Activated T-helper 17 cell treated with anti-CD3 and anti-CD28 coated beads, Interleukin-2, amount 50 U/mL, for 72 hours (primary cell): ENCODE results near the gene ZNF182. TPM values are rescaled to one million over a fixed set of nuclear protein-coding genes. Genes with fewer than 3 reads are reported as not detected.
"Not testable (repeated sequence)": the region's sequence is repeated elsewhere in the genome, so short reads cannot be mapped to it uniquely, and the experiment has no call there.

ENCODE experiments used
- ATAC-seq: fragments of 150-1000 bp; cut with Tn5 transposase; replicated peaks from 2 replicates; pipeline ENCODE4 v1.10.0; 2021; ENCODE audit warnings: mild to moderate bottlenecking, moderate library complexity
- H3K27ac Mint-ChIP-seq: one replicate; pipeline ENCODE4 v1.8.0; 2022; ENCODE audit warnings: mixed read lengths
- H3K27me3 Mint-ChIP-seq: one replicate; pipeline ENCODE4 v1.8.0; 2022; ENCODE audit warnings: mixed read lengths
- H3K36me3 Mint-ChIP-seq: one replicate; pipeline ENCODE4 v1.8.0; 2022; ENCODE audit warnings: low read depth, mild to moderate bottlenecking, mixed read lengths
- H3K4me1 Mint-ChIP-seq: one replicate; pipeline ENCODE4 v1.8.0; 2022; ENCODE audit warnings: mixed read lengths
- H3K4me3 Mint-ChIP-seq: one replicate; pipeline ENCODE4 v1.8.0; 2022; ENCODE audit warnings: mild to moderate bottlenecking, mixed read lengths
- H3K9me3 Mint-ChIP-seq: one replicate; pipeline ENCODE4 v1.8.0; 2022; ENCODE audit warnings: mixed read lengths
- total RNA-seq, 2 donors: library from RNA; stranded (reverse); gene quantifications; one replicate each; pipeline ENCODE4 v1.2.3, GENCODE V29; 2022

The ZNF182 gene
- total RNA-seq, 2 donors from 2014 or later: 5.8 to 10.1 TPM

DNA sequence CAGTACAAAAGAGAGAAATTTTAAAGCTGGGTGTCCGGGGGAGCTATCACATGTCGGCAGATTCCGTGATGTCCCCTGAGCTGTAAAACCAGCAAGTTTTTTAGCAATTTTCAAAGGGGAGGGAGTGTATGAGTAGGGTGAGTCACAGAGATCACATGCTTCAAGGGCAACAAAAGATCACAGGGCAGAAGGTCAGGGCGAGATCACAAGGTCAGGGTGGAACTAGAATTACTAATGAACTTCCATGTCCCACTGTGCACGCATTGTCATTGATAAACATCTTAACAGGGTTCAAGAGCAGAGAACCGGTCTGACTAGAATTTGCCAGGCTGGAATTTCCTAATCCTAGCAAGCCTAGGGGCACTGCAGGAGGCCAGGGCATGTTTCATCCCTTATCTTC is 42.0 kb downstream of the ZNF182 start:
- not testable (repeated sequence) for H3K27ac Mint-ChIP-seq, ATAC-seq, H3K9me3 Mint-ChIP-seq, H3K27me3 Mint-ChIP-seq, H3K4me3 Mint-ChIP-seq, H3K36me3 Mint-ChIP-seq, H3K4me1 Mint-ChIP-seq

DNA sequence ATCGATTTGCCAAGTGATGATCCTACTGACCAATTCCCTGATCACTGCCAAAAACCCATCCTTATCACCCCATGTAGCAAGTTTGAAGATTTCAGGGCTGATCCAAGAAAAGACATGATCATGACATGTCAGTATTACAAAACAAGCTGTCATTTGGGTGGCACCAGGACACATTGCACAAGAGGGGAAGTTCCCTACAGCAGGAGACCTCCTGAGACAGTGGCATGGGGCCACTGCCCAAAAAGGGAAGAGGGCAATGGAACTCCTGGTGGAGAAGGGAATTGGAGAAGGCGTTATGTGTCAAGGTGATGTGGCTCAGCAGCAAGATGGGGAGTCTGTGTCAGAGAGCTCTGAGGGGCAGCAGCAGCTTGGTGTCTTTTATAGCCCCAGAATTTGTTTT is 43.4 kb downstream of the ZNF182 start:
- ATAC-seq: no peak
- H3K4me3 Mint-ChIP-seq: no peak overlapping the region
- peaks cover 4% of the 10 kb centered on the region for H3K9me3 Mint-ChIP-seq
- H3K27ac Mint-ChIP-seq: no peak overlapping the region
- no peaks in the 10 kb centered on the region for H3K27me3 Mint-ChIP-seq
- no peaks in the 10 kb centered on the region for H3K36me3 Mint-ChIP-seq
- no peaks in the 10 kb centered on the region for H3K4me1 Mint-ChIP-seq

DNA sequence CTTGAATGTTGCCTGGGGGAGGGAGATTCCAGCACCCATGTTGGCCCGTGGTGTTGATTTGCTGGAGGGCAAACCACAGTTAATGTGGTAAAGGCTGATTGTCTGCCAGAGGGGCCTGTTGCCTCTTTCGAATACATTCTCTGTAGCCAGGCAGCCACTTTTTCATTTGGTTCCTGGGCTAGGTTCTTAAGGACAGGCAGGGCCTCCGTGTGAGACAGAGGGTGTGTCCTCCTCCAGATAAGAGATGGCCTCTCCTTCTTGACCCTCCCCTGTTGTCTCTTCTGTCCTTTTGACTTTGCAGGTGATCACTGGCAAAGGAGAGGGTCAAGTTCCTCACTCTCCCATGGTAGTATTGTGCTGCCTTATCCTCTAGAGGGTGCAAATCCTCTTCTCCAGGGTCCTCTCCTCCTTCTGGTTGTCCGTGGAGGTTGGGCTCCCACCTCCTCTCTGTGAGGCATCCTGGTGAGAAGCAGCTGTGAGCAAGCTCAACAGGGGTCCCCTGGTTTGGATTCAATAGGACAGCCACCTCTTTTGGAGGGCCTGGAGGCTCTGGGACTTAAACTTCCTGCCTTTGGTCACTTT is 44.9 kb downstream of the ZNF182 start:
- Mint-ChIP-seq H3K27me3 (no peaks in the 10 kb centered on the region), H3K36me3 (no peaks in the 10 kb centered on the region), H3K4me3 (no peak overlapping the region), H3K27ac (no peak overlapping the region), H3K9me3 (no peaks in the 10 kb centered on the region), H3K4me1 (no peaks in the 10 kb centered on the region)
- peak; percentile 53 for ATAC-seq

GRCh38 chrX:47958206-47958605 is 45.6 kb downstream of the ZNF182 start:
- not testable (repeated sequence) for H3K27ac Mint-ChIP-seq, H3K36me3 Mint-ChIP-seq, ATAC-seq, H3K4me3 Mint-ChIP-seq, H3K27me3 Mint-ChIP-seq, H3K4me1 Mint-ChIP-seq, H3K9me3 Mint-ChIP-seq

DNA sequence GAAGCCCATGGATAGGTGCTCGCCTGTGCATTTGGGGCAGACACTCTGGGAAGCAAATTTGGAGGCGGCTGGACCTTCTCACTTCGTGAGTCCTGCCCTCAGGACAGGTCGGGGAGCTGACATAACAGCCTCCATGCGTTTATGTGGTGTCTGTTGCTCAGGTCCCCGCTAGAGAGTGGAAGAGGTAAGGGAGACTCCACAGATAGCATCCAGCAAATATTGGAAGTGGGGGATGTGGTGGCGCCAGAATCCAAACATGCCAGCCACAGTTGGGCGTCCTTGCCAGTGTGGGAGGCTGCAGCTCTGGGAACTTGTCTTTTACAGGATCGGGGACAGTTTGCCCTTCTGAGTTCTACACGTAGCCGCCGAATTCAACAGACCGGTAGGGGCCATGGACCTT is 47.8 kb downstream of the ZNF182 start:
- Mint-ChIP-seq H3K9me3 (no peaks in the 10 kb centered on the region), H3K27ac (no peak overlapping the region), H3K27me3 (no peaks in the 10 kb centered on the region), H3K4me1 (no peaks in the 10 kb centered on the region), H3K4me3 (no peak overlapping the region), H3K36me3 (no peaks in the 10 kb centered on the region)
- ATAC-seq: no peak

DNA sequence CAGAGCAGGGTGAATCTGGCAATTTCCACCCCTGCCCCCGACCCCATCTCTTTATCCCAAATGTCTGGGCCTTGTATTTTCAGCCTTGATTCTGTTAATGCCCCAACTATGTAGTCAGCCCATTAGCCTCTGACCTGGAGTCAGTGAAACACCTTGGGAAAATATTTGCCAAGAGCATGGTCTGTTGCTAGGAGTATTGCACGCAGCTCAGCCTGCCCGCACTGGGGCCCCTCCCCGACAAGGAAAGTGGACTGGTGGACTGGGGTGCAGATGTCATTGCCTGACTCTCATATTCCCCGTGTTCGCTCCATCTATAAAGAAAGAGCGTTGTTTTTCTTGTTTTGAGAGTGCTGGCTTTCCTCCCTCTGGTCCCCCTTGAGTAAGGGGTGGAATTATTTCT is 48.5 kb downstream of the ZNF182 start:
- not testable (repeated sequence) for ATAC-seq, H3K4me1 Mint-ChIP-seq, H3K4me3 Mint-ChIP-seq

DNA sequence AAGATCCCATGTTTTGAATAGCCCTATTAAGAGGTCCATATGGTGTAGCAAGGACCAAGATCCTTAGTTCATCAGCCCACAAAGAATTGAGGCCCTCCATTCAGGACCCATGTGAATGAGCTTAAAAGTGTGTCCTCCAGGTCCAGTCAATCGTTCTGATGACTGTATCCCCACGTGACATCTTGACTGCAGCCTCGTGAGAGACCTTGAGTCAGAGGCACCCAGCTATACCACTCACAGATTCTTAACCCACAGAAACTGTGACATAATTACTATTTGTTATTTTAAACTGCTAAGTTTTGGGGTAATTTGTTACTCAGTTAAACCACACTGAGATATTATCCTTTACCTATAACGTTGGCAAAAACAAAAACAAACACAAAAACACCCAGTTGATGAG is 62.4 kb downstream of the ZNF182 start:
- Mint-ChIP-seq H3K27me3 (no peaks in the 10 kb centered on the region), H3K36me3 (no peaks in the 10 kb centered on the region), H3K9me3 (peaks cover 4% of the 10 kb centered on the region), H3K27ac (no peak overlapping the region), H3K4me1 (no peaks in the 10 kb centered on the region), H3K4me3 (no peak overlapping the region)
- peak; percentile 70 for ATAC-seq

More for the DNA sequence above, 48.5 kb downstream of the ZNF182 start:
- H3K27me3 Mint-ChIP-seq, H3K9me3 Mint-ChIP-seq, H3K36me3 Mint-ChIP-seq, H3K27ac Mint-ChIP-seq: not testable (repeated sequence)

DNA sequence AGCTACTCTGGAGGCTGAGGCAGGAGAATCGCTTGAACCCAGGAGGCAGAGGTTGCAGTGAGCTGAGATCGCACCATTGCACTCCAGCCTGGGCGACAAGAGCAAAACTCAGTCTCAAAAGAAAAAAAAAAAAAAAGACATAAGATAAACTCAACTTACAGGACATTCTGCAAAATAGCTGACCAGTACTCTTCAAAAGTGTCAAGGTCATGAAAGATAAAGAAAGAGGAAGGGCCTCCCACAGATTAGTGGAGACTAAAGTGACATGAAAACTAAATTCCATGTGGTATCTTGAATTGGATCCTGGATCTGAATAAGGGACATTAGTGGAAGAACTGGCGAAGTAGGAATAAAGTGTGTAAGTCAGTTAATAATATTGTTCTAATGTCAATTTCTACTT is 63.3 kb downstream of the ZNF182 start:
- H3K9me3 Mint-ChIP-seq: peaks cover 4% of the 10 kb centered on the region
- H3K27ac Mint-ChIP-seq: no peak overlapping the region
- no peaks in the 10 kb centered on the region for H3K27me3 Mint-ChIP-seq
- H3K4me1 Mint-ChIP-seq: no peaks in the 10 kb centered on the region
- no peak overlapping the region for H3K4me3 Mint-ChIP-seq
- no peak for ATAC-seq
- H3K36me3 Mint-ChIP-seq: no peaks in the 10 kb centered on the region

DNA sequence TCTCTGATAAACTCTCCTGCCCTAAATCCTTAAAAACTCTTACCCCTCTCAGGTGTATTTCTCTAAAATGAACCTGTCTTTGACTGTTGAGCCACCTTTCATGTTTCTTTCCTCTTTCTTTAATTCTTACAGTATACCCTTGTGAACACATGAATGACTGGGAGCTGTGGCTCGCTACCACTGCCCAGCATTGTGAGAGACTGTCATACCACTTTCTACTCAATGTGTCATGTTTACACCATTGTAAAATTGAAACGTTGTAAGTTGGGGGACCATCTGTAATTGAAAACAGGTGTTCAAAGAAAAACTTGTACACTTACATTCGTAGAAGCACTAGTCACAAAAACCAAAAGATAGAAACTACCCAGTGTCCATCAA is 66.9 kb downstream of the ZNF182 start:
- Mint-ChIP-seq H3K4me3 (peak overlapping the region; percentile 38), H3K4me1 (no peaks in the 10 kb centered on the region), H3K27me3 (no peaks in the 10 kb centered on the region), H3K9me3 (no peaks in the 10 kb centered on the region), H3K36me3 (no peaks in the 10 kb centered on the region), H3K27ac (no peak overlapping the region)
- peak; percentile 31 for ATAC-seq

GRCh38 chrX:47936224-47936939 is 67.4 kb downstream of the ZNF182 start:
- H3K27ac Mint-ChIP-seq: no peak overlapping the region
- no peaks in the 10 kb centered on the region for H3K9me3 Mint-ChIP-seq
- no peaks in the 10 kb centered on the region for H3K4me1 Mint-ChIP-seq
- peak; percentile 34 for ATAC-seq
- H3K4me3 Mint-ChIP-seq: peak overlapping the region; percentile 38
- no peaks in the 10 kb centered on the region for H3K36me3 Mint-ChIP-seq
- H3K27me3 Mint-ChIP-seq: no peaks in the 10 kb centered on the region

DNA sequence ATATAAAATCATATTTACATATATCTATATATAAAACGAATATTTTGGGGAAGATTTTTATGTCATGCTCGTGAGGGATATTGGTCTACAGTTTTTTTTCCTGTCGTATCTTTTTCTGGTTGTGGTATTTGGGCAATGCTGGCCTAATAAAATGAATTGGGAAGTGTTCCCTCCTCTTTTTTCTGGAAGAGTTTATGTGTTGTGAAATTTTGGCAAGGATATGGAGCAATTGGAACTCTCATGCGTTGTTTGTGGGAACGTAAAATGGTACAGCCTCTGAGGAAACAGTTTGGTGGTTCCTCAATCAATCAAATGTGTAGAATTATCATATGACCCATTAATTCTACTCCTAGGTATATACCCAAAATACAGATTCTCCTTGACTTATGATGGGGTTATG is 69.8 kb downstream of the ZNF182 start:
- no peak for ATAC-seq
- Mint-ChIP-seq H3K27me3 (no peaks in the 10 kb centered on the region), H3K4me1 (no peaks in the 10 kb centered on the region), H3K27ac (no peak overlapping the region), H3K9me3 (no peaks in the 10 kb centered on the region), H3K4me3 (no peak overlapping the region), H3K36me3 (no peaks in the 10 kb centered on the region)

- not testable (repeated sequence) for ATAC-seq, H3K27me3 Mint-ChIP-seq, H3K36me3 Mint-ChIP-seq, H3K27ac Mint-ChIP-seq, H3K4me3 Mint-ChIP-seq, H3K9me3 Mint-ChIP-seq, H3K4me1 Mint-ChIP-seq
Observed at GRCh38 chrX:47931970-47932369, 71.8 kb downstream of the ZNF182 start.

DNA sequence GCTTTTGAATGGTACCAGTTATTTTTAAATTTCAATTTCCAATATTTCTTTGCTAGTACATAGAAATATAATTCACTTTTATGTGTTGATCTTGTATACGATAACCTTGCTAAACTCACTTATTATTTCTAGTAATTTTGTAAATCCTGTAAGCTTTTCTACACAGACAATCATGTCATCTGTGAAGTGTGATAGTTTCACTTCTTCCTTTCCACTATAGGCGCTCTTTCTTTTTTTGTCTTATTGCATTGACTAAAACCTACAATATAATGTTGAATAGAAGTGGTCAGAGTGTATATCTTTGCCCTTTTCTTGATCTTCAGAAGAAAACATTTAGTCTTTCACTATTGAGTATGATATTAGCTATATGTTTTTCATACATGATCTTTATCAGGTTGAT is 76.6 kb downstream of the ZNF182 start:
- Mint-ChIP-seq H3K27ac (no peak overlapping the region), H3K4me1 (no peaks in the 10 kb centered on the region), H3K36me3 (no peaks in the 10 kb centered on the region), H3K9me3 (peaks cover 3% of the 10 kb centered on the region), H3K27me3 (no peaks in the 10 kb centered on the region), H3K4me3 (no peak overlapping the region)
- ATAC-seq: no peak
